C4-2B (cell line): ENCODE data around the gene SELENOS.

Source experiments
- CTCF ChIP-seq: fragments of 450-650 bp; conservative IDR thresholded peaks from 2 replicates; pipeline ENCODE4 v1.5.1; 2017; ENCODE audit warnings: mild to moderate bottlenecking
- ZFX ChIP-seq: fragments of 450-650 bp; IDR thresholded peaks from 2 replicates; pipeline ENCODE4 v1.6.1; 2017

GRCh38 chr15:101326462-101327146, 49.3 kb upstream of the SELENOS start:
- no peak for TF ChIP-seq CTCF
- no peak for TF ChIP-seq ZFX
